Mucosa of descending colon (tissue), 3 donors: Measurements from ENCODE around the gene DAAM1. TPM values are rescaled to one million over a fixed set of nuclear protein-coding genes. Genes with fewer than 3 reads are reported as not detected.

Experiments used
- ATAC-seq: fragments of 200-7000 bp; cut with Tn5 transposase; one replicate; pipeline ENCODE4 v1.9.1; 2020; ENCODE audit warnings: mild to moderate bottlenecking, moderate library complexity
- DNase-seq, 3 donors: peaks; one replicate each; pipeline ENCODE4 v3.0.0-alpha.2; 2020
- H3K36me3 ChIP-seq: fragments of 200-600 bp; one replicate; pipeline ENCODE4 v1.8.0; 2021; ENCODE audit warnings: low read depth, mild to moderate bottlenecking
- H3K4me1 ChIP-seq: fragments of 200-600 bp; one replicate; pipeline ENCODE4 v1.8.0; 2021; ENCODE audit warnings: low read depth, mild to moderate bottlenecking
- H3K4me3 ChIP-seq: fragments of 200-600 bp; one replicate; pipeline ENCODE4 v1.8.0; 2021; ENCODE audit warnings: mild to moderate bottlenecking
- H3K9me3 ChIP-seq: fragments of 200-600 bp; one replicate; pipeline ENCODE4 v1.8.0; 2021; ENCODE audit warnings: mild to moderate bottlenecking
- CTCF ChIP-seq: fragments of 200-600 bp; IDR thresholded peaks from one replicate; pipeline ENCODE4 v1.8.0; 2022; ENCODE audit warnings: antibody characterized with exemption, mild to moderate bottlenecking
- intact Hi-C, 2 donors: fragments of 100-400 bp; cut with DNase I in 1 of 2; cut with micrococcal nuclease in 1 of 2; formaldehyde crosslinking; loops; one replicate each; pipeline versions ENCODE4 v1.11.0 to v1.11.1; 2022; cut with DNase I, micrococcal nuclease
- total RNA-seq, 3 donors: library from RNA; stranded (reverse); fragmentation: NEBNext Ultra II Directional in 2 of 3; extraction: Animal tissue kit (Norgen Biotek cat#: 25700) in 2 of 3; gene quantifications; one replicate each; pipeline versions ENCODE4 v1.2.1 to v1.2.4, GENCODE V29; 2021 to 2023
- donor health status: DM: no; HTN: no; CAD: no; lungs with moderate emphysema.
- donor health status: DM: no; HTN: no; CAD: no.
- donor health status: DM: no; HTN: yes; CAD: no.

Gene DAAM1
- total RNA-seq, 3 donors from 2014 or later = 41.0 to 85.4 (median 49.6) TPM

- Histone ChIP-seq H3K4me1 (no peaks in the 10 kb centered on the region), H3K36me3 (no peaks in the 10 kb centered on the region), H3K4me3 (no peak overlapping the region), H3K9me3 (no peaks in the 10 kb centered on the region)
- TF ChIP-seq CTCF = no peak
- intact Hi-C loops = no loop called here
- DNase-seq = no peak
- no peak for ATAC-seq
These were observed 9.3 kb downstream of the DAAM1 start for GRCh38 chr14:59197695-59198262.

- TF ChIP-seq CTCF = no peak
- ATAC-seq (no peak), DNase-seq (no peak)
- intact Hi-C loops = no loop called here
- Histone ChIP-seq H3K36me3 (no peaks in the 10 kb centered on the region), H3K4me1 (no peaks in the 10 kb centered on the region), H3K9me3 (no peaks in the 10 kb centered on the region), H3K4me3 (no peak overlapping the region)
These were observed 10.7 kb downstream of the DAAM1 start for GRCh38 chr14:59199205-59199604.

- no peak for ATAC-seq
- no peak for TF ChIP-seq CTCF
- no peaks in the 10 kb centered on the region for H3K36me3 ChIP-seq
- intact Hi-C loops = no loop called here
- H3K4me1 ChIP-seq = no peaks in the 10 kb centered on the region
- no peaks in the 10 kb centered on the region for H3K9me3 ChIP-seq
- no peak for DNase-seq
- H3K4me3 ChIP-seq = no peak overlapping the region
These were observed 11.1 kb downstream of the DAAM1 start for GRCh38 chr14:59199614-59200013.

- H3K4me1 ChIP-seq = no peaks in the 10 kb centered on the region
These were observed 11.7 kb downstream of the DAAM1 start for GRCh38 chr14:59200195-59200594.

GRCh38 chr14:59202031-59202430, 13.6 kb downstream of the DAAM1 start:
- H3K4me1 ChIP-seq = no peaks in the 10 kb centered on the region

More at GRCh38 chr14:59200195-59200594, 11.7 kb downstream of the DAAM1 start:
- intact Hi-C loops = no loop called here
- ATAC-seq (no peak), DNase-seq (no peak)
- TF ChIP-seq CTCF = no peak
- H3K9me3 ChIP-seq = no peaks in the 10 kb centered on the region
- no peak overlapping the region for H3K4me3 ChIP-seq
- no peaks in the 10 kb centered on the region for H3K36me3 ChIP-seq

More at GRCh38 chr14:59202031-59202430, 13.6 kb downstream of the DAAM1 start:
- Histone ChIP-seq H3K36me3 (no peaks in the 10 kb centered on the region), H3K4me3 (no peak overlapping the region), H3K9me3 (no peaks in the 10 kb centered on the region)
- ATAC-seq (no peak), DNase-seq (no peak)
- intact Hi-C loops = no loop called here
- TF ChIP-seq CTCF = no peak
